A673 (cell line): ENCODE data around the gene CEBPA. TPM values are rescaled to one million over a fixed set of nuclear protein-coding genes. Genes with fewer than 3 reads are reported as not detected.
"Not testable (repeated sequence)": the region's sequence is repeated elsewhere in the genome, so short reads cannot be mapped to it uniquely, and the experiment has no call there.

Experiments
- BruUV-seq: library from RNA; stranded (reverse); fragments of 400-500 nt; replicated peaks from 2 replicates; lab custom pipeline; 2021; lab: Mats Ljungman, UMichigan
- CTCF ChIA-PET: fragments of 300-600 bp; sonication (Branson Sonifier 250); formaldehyde crosslinking; loops from one replicate; lab custom pipeline; 2022; ENCODE audit warnings: antibody characterized with exemption; lab: Charles Lee
- POLR2A ChIA-PET: fragments of 300-600 bp; sonication (Branson Sonifier 250); formaldehyde crosslinking; loops from one replicate; lab custom pipeline; 2022; ENCODE audit warnings: antibody characterized with exemption; ENCODE audit not compliant: low non-redundant PET; lab: Charles Lee
- DNase-seq: peaks from one replicate; pipeline ENCODE4 v3.0.0-alpha.2; 2015; ENCODE audit warnings: low spot score
- H3K27ac ChIP-seq: fragments of 200-600 bp; sonication (generic); 2 replicates; pipeline ENCODE4 v1.5.1; 2016; ENCODE audit warnings: mixed run types, low read depth, mild to moderate bottlenecking, mixed read lengths, antibody characterized with exemption, low read length; ENCODE audit not compliant: poor library complexity, severe bottlenecking
- H3K27me3 ChIP-seq: fragments of 200-600 bp; sonication (generic); replicated peaks from 2 replicates; pipeline ENCODE4 v1.6.1; 2017; ENCODE audit warnings: mixed run types, low read depth, mild to moderate bottlenecking, mixed read lengths, antibody characterized with exemption, low read length; ENCODE audit not compliant: insufficient read depth, poor library complexity
- H3K36me3 ChIP-seq: fragments of 200-600 bp; sonication (generic); 2 replicates; pipeline ENCODE4 v1.6.1; 2016; ENCODE audit warnings: mixed run types, mild to moderate bottlenecking, mixed read lengths, antibody characterized with exemption, low read length; ENCODE audit not compliant: insufficient read depth, poor library complexity, severe bottlenecking
- H3K4me1 ChIP-seq: fragments of 200-600 bp; sonication (generic); 2 replicates; pipeline ENCODE4 v1.6.1; 2017; ENCODE audit warnings: mixed run types, mild to moderate bottlenecking, mixed read lengths, antibody characterized with exemption, low read length; ENCODE audit not compliant: insufficient read depth, poor library complexity, severe bottlenecking
- H3K4me3 ChIP-seq: fragments of 200-600 bp; sonication (generic); 2 replicates; pipeline ENCODE4 v1.5.1; 2016; ENCODE audit warnings: low read depth, mixed run types, mild to moderate bottlenecking, mixed read lengths, low read length; ENCODE audit not compliant: poor library complexity, severe bottlenecking
- H3K9me3 ChIP-seq: fragments of 200-600 bp; sonication (generic); 2 replicates; pipeline ENCODE4 v1.6.1; 2016; ENCODE audit warnings: mixed run types, low read depth, mild to moderate bottlenecking, mixed read lengths, antibody characterized with exemption, low read length; ENCODE audit not compliant: poor library complexity, severe bottlenecking
- CTCF ChIP-seq: fragments of 300-800, 200-600 bp; sonication (generic); conservative IDR thresholded peaks from 2 replicates; pipeline ENCODE4 v1.5.1; 2017; ENCODE audit warnings: low read depth, mild to moderate bottlenecking, antibody characterized with exemption, low read length, moderate library complexity, mixed read lengths
- EZH2 ChIP-seq: fragments of 200-600 bp; sonication (generic); IDR thresholded peaks from 2 replicates; pipeline ENCODE4 v1.6.1; 2017; ENCODE audit warnings: borderline replicate concordance, low read depth, mild to moderate bottlenecking, mixed read lengths, antibody characterized with exemption, low read length; ENCODE audit not compliant: poor library complexity, severe bottlenecking
- intact Hi-C: fragments of 100-400 bp; cut with micrococcal nuclease; formaldehyde crosslinking; loops from one replicate; pipeline ENCODE4 v1.10.0; 2022; ENCODE audit not compliant: unreplicated experiment
- total RNA-seq: library from RNA; stranded (reverse); gene quantifications from 2 replicates; pipeline ENCODE4 v1.2.3, GENCODE V29; 2021

Gene CEBPA
- total RNA-seq, 1 experiment from 2014 or later, result 1.4 TPM

- no peaks in the 10 kb centered on the region for H3K27me3 ChIP-seq
- no peaks in the 10 kb centered on the region for H3K4me1 ChIP-seq
- H3K4me3 ChIP-seq, result no peak overlapping the region
- no TSS peak for BruUV-seq
- CTCF ChIA-PET, result no interaction called here
- no peak for DNase-seq
- H3K36me3 ChIP-seq, result no peaks in the 10 kb centered on the region
- POLR2A ChIA-PET, result no interaction called here
- H3K9me3 ChIP-seq, result no peaks in the 10 kb centered on the region
- no peak overlapping the region for H3K27ac ChIP-seq
- TF ChIP-seq EZH2 (no peak), CTCF (no peak)
- intact Hi-C loops, result no loop called here
These were observed 14.4 kb upstream of the CEBPA start for GRCh38 chr19:33316541-33317264.

DNA sequence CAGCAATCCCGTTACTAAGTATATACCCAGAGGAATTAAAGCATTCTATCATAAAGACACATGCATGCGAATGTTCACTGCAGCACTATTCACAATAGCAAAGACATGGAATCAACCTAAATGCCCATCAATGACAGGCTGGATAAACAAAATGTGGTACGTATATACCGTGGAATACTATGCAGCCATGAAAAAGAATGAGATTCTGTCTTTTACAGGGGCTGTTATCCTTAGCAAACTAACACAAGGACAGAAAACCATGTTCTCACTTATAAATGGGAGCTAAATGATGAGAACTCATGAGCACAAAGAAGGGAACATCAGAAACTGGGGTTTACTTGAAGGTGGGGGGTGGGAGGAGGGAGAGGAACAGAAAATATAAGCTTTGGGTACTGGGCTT lies 10.5 kb upstream of the CEBPA start:
- DNase-seq, H3K27ac ChIP-seq, POLR2A ChIA-PET, H3K4me3 ChIP-seq, H3K9me3 ChIP-seq, intact Hi-C loops, H3K4me1 ChIP-seq, H3K27me3 ChIP-seq, BruUV-seq, H3K36me3 ChIP-seq: not testable (repeated sequence)
- CTCF ChIA-PET, result interaction anchor here (0.7 kb wide), 1 partner anchor 1558 kb away, joined by 12 read pairs; no protein-coding TSS in a partner anchor

- intact Hi-C loops, result no loop called here
- Histone ChIP-seq H3K36me3 (no peaks in the 10 kb centered on the region), H3K9me3 (no peaks in the 10 kb centered on the region), H3K27ac (no peak overlapping the region), H3K4me3 (no peak overlapping the region), H3K27me3 (no peaks in the 10 kb centered on the region), H3K4me1 (no peaks in the 10 kb centered on the region)
- CTCF ChIA-PET, result no interaction called here
- no peak for DNase-seq
- BruUV-seq, result no TSS peak
- TF ChIP-seq EZH2 (no peak), CTCF (no peak)
- POLR2A ChIA-PET, result interaction anchor here (0.6 kb wide), 1 partner anchor 62 kb away, joined by 3 read pairs; the partner anchor contains the start of gene CEBPG
These were observed 9.7 kb upstream of the CEBPA start for GRCh38 chr19:33312065-33312464.

GRCh38 chr19:33311326-33311682 lies 9.0 kb upstream of the CEBPA start:
- Histone ChIP-seq H3K4me3 (no peak overlapping the region), H3K27ac (no peak overlapping the region), H3K36me3 (no peaks in the 10 kb centered on the region), H3K4me1 (no peaks in the 10 kb centered on the region), H3K27me3 (no peaks in the 10 kb centered on the region), H3K9me3 (no peaks in the 10 kb centered on the region)
- no TSS peak for BruUV-seq
- ChIA-PET CTCF (no interaction called here), POLR2A (no interaction called here)
- TF ChIP-seq CTCF (peak; percentile 31), EZH2 (no peak)
- intact Hi-C loops, result no loop called here
- DNase-seq, result no peak
